Lung microvascular endothelial cell (primary cell): Measurements from ENCODE around the gene G2E3. TPM values are rescaled to one million over a fixed set of nuclear protein-coding genes. Genes with fewer than 3 reads are reported as not detected.
"Not testable (repeated sequence)": the region's sequence is repeated elsewhere in the genome, so short reads cannot be mapped to it uniquely, and the experiment has no call there.

Experiments used
- DNase-seq, 2 donors: peaks; one replicate each; pipeline versions ENCODE4 v3.0.0 to v3.0.0-alpha.2; 2010; ENCODE audit warnings: low read depth in 2 of 2
- total RNA-seq: library from RNA; depleted of rRNA; stranded (reverse); fragments of >200 nt; gene quantifications from 2 replicates; pipeline ENCODE4 v1.2.1, GENCODE V29; 2014

G2E3 gene
- total RNA-seq, 1 donor from 2014 or later, result 9.3 TPM

DNA sequence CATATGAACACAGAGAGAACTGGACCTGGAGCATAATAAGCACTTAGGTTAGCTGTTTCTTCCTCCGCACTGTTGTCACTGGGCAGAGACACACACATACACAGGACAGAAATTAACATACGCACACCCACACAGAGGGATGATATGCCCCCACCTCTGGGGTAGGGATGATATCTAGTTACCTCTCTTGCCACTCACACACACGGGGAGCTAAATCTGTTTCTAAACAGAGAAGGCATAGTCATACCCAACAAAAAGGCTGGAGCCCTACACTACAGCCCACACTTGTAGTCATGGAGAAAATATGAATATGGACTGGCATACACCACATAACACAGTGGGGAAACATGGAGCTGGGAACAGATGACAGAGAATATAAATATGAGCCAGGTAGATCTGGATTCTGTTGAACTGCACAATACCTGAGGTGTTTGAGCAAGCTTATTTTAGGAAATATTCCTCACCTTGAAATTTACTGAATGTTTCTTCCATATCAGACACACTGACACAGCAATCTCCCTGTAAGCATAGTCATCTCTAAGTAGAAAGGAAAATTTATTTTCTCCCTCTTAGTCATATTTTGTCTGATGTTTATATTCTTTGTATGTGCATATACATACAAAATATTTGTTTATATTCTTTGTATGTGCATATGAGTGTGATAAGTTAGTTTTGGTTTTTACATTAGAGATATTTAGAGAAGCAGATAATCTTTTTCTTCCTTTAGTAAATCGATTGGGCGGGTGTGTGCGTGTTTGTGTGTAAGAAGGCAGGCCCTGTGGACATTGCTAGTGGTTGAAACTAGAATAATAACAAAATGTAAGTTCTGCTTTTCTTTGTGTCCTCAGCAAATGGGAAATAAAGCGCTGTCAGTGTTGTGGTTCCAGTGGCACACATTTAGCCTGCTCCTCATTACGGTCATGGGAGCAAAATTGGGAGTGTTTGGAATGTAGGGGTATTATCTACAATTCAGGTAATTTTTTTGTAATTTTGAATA lies 42.3 kb downstream of the G2E3 start:
- no peak for DNase-seq

DNA sequence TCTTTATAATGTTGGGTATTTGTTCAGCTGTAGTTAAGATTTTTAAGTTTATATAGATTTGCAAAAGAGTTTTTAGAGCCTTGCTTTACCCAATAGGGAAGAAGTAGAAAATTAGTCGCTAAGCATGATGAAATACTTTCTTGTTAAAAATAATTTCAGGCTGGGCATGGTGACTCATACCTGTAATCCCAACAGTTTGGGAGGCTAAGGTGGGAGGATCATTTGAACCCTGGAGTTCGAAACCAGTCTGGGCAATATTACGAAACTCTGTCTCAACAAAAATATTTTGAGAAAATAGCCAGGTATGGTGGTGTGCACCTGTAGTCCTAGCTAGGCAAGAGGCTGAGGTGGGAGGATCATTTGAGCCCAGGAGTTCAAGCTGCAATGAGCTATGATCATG lies 44.4 kb downstream of the G2E3 start:
- no peak for DNase-seq

DNA sequence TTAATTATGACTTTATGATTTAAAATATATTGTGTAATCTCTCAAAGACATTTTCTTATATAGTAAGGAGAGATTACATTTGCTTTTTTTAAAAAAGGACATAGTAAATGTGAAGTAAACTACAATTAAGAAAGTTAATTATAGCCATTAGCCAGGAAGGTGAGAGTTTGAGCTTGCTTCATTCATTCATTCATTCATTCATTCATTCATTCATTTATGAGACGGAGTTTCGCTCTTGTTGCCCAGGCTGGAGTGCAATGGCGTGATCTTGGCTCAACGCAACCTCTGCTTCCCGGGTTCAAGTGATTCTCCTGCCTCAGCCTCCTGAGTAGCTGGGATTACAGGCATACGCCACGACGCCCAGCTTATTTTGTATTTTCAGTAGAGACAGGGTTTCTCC lies 45.7 kb downstream of the G2E3 start:
- DNase-seq, result not testable (repeated sequence)

DNA sequence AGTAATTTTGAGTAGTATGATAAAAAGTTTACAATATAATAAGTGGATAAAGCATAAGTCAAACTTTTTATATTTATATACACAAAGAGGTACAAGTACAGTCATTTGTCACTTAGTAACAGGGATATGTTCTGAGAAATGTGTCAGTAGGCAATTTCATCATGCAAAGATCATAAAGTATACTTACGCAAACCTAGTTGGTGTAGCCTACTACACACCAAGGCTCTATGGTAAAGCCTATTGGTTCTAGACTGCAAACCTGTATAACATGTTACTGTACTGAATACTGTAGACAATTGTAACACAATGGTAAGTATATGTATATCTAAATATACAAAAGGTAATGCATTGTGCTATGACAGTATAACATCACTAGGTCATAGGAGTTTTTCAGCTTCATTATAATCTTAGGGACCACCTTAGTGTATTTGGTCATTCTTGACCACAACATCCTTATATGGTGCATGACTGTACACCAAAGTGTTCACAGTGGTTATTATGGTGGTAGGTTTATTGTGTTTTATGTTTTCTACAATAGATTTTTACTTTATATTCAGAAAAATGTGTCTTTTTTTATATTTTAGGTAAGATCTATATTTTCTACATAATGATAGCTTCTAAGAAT lies 48.3 kb downstream of the G2E3 start:
- no peak for DNase-seq

DNA sequence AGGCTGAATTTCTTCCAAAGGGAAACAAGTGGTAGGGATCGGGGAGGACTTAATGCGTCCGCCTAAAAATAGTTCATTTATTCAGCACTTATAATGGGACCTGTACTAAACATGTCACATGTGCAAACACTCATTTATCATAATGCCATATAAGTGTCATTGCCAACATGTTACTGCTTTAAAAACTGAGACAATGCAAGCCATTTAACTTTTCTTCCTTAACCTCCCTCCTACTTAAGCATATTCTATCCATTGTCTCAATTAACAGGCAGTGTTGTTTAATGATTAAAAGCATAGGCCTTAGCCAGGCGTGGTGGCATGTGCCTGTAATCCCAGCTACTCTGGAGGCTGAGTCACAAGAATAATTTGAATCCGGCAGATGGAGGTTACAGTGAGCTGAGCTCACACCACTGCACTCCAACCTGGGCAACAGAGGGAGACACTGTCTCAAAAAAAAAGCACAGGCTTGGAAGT lies 49.6 kb downstream of the G2E3 start:
- peak in 1 of 2 donors; percentile 39 for DNase-seq

DNA sequence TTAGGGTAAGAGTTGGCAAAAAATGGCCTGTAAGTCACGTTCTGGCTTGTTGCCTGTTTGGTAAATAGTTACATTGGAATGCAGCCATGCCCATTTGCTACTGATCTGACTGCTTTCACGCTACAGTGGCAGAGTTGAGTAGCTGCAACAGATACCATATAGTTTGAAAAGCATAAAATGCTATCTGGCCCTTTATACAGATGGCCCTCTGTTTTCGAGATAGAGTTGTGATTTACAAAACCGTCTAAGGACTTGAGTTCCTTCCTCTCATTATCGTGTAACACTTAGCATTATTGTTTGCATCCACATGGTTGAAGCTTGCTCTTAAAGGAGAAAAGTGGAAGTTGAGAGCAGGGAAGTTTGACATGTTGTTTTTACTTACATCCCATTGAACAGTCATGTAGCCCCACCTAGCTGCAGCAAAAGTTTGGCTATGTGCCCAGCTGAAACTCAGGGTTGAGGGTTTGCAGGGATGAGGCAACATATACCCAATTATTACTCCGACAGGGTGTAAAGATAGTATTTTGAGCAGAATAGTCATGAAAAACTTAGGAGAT lies 51.9 kb downstream of the G2E3 start:
- peak; percentile 85 to 93 for DNase-seq

DNA sequence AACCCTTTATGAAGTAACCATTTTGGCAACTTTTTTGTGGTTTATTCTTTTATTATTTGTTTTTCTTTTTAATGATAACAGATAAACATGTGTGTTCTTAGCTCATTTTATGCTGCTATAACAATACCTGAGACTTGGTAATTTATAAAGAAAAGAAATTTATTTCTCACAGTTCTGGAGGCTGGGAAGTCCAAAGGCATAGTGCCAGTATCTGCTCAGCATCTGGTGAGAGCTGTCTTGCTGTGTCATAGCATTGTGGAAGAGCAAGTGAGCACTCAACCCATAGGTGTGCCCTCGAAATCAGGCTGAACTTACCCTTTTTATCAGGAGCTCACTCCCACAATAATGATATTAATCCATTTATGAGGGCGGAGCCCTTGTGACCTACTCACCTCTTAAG lies 55.2 kb downstream of the G2E3 start:
- DNase-seq, result no peak

DNA sequence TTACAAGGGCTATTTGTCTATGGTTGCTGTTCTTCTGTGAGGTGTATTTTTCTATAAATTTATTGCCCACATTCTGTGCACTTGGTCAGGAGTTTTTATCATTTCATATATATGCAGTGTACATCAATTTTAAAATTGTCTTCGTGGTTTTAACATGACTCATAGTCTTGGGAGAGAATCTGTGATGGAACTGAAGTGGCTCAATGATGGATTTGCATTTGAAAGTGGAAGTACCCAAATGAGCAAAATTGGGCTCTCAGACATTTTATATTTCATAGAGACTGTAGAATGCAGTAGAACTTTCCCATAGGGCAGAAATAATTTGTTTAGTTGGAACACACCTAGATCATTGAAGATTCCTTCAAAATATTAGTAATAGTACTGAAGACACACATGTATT lies 61.2 kb downstream of the G2E3 start:
- DNase-seq, result peak in 1 of 2 donors; percentile 48

DNA sequence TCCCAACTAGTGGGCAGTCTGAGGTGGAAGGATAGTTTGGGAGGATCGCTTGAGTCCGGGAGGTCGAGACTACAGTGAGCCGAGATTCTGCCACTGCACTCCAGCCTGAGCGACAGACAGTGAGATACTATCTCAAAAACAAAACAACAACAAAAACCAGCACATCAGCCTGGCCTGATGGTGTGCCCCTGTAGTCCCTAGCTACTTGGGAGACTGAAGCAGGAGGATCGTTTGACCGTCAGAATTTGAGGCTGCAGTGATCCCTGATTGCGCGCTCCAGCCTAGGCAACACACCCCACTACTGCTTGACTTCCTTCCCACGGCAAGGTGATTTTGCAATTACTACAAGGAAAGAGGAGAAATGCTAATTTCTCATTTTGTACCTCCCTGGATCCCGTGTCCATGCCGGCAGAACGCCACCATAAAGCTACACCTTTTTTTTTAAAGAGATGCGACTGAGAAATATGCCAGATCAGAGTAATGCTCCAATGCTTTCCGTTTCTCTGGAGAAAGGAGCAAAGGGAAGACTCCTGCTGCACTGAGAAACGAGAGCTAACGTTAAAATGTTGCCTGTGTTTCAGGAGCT lies 62.5 kb downstream of the G2E3 start:
- peak; percentile 19 to 34 for DNase-seq

DNA sequence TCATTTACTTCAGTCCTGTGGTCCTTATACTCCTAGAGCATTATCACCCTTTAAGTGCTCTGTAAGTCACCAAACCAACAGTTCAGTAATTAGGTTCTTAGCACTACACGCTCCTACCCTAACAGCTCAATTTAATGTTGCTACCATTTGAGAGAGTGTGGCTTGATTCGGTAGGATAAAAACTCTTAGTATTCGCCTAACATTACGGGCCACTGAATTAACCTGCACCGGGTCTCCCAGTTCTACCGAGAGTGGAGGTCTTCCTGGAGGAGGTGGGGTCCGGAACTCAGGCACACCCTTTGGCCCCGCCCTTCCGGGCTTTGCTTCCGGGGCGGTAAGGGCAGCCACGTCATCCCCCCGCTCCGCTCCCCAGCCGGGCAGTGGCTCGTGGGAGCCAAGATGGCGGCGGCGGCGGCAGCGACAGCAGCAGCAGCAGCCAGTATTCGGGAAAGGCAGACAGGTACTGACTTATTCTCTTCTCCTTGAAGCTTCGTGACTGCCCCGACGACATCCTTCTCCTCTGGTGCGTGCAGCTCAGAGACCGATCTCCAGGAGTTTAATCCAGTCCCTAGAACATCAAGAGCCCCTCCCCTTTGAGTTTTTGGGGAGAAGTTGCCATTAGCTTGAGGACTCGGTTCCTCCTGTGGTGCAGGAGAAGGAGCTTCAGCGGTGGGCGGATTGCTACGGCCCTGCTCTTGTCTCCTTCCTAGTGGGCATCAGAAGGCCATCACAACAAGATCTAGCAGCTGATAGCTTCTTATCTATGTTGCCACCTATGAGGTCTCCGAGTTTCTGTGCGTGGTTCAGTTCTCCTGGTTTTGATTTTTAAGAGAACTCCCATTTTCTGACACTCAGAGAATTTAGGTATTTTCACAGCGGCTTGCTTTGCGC lies 63.2 kb downstream of the G2E3 start, which contains the start of gene SCFD1:
Gene SCFD1, plus strand, starts transcription at position 380 of the 891 bp plus-strand sequence. Its CDS starts 20 bp downstream, at position 400.
- peak; percentile 89 for DNase-seq

DNA sequence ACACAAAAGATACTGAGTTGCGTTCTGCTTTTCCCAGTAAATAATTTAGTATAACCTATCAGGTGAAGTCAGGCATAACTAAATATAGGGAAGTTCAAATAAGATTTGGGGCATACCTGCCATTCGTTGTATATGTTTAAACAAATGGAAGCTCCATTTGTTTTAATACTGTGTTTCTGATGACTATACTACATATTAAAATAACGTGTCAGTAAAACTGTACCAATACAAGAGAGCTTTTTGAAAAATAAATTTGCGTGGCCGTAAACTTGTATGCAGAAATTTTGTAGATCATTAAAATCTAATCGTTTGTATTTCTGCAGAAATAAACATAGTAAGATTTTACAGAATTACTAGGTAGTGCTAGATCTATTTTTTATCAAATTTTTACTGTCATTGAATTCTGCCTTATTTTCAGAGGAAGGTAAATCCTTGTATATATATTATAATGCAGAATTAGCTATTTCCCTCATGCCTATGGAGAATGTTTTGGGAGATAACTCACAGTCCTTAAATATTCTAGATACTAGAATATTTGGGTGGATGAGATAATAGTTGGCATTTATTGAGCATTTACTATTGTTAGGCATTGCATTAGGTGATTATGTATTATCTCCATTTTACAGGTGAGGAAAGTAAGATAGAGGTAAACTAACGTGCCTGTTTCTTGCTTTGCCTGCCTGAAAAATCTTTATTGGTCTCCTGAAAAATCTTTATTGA lies 64.6 kb downstream of the G2E3 start:
- DNase-seq, result no peak

DNA sequence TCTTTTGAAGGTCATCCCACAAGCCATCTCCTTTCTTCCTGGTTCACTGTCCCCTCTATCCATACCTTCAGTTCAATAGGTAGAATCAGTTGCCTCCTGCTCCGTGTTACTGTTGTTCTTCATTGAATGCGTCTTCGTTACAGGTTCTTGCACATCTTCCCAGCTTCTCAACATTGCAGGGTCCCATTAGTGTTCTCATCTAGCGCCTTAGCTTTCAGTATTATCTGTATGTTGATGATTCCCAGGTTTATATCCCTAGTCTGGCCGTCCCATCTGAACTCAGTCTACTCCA lies 65.1 kb downstream of the G2E3 start:
- no peak for DNase-seq

DNA sequence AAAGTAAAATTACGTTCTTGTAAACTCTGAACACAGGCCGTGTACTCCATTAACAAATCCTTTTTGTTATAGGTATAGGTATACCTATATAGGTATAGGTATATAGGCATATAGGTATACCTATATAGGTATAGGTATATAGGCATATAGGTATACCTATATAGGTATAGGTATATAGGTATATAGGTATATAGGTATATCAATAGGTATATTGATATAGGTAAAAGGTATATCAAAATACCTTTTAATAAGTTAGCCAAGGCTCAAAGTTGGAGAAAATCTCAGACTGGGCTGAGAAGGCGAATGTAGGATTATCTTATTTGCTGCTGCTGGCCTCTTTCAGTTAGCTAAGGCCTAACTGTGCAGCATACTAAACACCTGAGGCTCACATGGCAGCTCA lies 66.6 kb downstream of the G2E3 start:
- DNase-seq, result no peak

DNA sequence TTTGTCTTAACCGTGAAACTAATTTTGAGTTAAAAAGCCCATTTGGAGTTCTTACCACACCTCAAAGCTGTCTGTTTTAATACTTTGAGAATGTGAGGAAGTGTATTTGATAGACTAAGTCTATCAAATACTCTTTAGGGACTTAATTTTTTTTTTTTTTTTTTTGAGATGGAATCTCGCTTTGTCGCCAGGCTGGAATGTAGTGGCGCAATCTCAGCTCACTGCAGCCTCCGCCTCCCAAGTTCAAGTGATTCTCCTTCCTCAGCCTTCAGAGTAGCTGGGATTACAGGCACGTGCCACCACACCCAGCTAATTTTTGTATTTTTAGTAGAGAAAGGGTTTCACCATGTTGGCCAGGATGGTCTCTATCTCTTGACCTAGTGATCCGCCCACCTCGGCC lies 70.5 kb downstream of the G2E3 start:
- DNase-seq, result not testable (repeated sequence)

DNA sequence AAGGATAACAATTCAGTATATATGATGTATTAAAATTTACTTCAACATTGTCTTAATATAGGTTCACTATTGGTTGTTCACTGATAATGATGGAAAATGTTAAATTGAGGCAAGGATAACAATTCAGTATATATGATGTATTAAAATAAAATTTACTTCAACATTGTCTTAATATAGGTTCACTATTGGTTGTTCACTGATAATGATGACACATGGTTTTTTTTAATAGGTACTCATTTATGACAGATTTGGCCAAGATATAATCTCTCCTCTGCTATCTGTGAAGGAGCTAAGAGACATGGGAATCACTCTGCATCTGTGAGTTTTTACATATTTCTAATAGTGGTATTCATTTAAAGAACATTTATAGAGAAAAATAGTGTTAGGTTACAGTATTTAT lies 71.3 kb downstream of the G2E3 start:
- DNase-seq, result no peak

DNA sequence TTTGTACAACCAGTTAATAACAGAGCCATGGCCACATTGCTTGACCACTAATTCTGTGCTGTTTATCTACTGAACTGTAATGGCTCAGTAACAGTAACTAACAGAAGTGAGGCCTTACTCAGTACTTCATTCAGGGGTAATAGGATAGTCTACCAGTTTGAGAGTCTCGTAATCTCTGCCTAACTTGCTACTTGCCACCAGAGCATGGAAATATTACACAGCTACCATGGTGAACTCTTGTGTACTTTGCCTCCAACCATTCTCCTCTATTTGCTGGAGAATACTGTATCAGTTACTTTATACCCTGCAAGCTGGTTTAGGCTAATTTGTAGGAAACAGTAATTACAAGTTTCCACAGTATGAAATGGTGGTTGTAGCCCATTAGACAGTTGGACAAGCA lies 73.8 kb downstream of the G2E3 start:
- DNase-seq, result no peak

DNA sequence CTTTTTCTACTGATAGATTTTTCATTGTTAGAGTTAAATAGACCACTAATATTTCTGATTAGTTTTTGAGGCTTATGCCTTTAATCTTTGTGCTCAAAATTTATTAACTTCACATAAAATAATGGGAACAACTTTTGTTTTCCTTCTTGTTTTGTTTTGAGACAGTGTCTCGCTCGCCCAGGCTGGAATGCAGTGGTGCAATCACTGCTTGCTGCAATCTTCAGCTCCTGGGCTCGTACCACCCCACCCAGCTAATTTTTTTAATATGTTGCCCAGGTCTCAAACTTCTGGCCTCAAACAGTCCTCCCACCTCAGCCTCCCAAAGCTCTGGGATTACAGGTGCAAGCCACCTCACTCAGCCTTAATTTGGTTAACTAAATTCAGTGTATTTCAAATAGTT lies 80.0 kb downstream of the G2E3 start:
- no peak for DNase-seq

DNA sequence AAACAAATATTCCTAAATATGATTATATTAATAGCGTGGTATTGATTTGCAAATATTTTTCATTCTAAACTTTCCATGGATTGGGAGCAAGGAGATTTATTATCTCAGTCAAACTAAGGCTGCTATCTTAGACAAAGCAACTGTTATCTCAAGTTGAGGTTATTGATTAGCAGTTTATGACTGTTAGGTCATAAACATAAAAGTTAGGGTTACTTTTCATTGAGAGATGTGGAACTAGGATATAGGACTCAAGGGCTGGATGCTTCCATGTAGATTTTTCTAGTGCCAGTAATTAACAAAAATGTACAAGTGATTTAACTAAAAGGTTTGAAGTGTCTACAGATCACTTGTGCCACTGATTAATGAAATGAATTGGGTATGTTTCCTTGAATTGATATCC lies 82.2 kb downstream of the G2E3 start:
- DNase-seq, result no peak

DNA sequence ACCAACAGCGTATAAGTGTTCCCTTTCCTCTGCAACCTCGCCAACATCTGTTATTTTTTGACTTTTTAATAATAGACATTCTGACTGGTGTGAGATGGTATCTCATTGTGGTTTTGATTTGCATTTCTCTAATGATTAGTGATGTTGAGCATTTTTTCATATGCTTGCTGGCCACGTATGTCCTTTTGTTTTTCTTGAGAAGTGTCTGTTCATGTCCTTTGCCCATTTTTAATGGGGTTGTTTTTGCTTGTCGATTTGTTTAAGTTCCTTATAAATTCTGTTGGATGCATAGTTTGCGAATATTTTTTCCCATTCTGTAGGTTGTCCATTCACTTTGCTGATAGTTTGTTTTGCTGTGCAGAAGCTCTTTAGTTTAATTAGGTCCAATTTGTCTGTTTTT lies 85.5 kb downstream of the G2E3 start:
- not testable (repeated sequence) for DNase-seq

DNA sequence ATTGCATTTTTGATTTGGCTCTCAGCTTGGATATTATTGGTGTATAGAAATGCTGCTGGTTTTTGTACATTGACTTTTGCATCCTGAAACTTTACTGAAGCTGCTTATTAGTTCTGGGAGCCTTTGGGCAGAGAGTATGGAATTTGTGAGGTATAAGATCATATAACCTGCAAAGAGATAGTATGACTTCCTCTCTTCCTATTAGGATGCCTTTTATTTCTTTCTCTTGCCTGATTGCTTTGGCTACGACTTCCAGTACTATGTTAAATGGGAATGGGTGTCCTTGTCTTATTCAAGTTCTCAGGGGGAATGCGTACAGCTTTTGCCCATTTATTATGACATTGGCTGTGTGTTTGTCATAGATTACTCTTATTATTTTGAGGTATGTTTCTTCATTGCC lies 86.6 kb downstream of the G2E3 start:
- no peak for DNase-seq
